ENCODE data around the gene FHIT. TPM values are rescaled to one million over a fixed set of nuclear protein-coding genes. Genes with fewer than 3 reads are reported as not detected.

The FHIT gene
- total and polyA plus RNA-seq, 2 experiments from 2014 or later, result 0.22 to 0.90 TPM

- Histone ChIP-seq H2AFZ (no peak overlapping the region), H3F3A (ENCODE audit: insufficient read depth) (no peaks in the 10 kb centered on the region), H3K27ac (no peak overlapping the region), H3K9me2 (ENCODE audit: insufficient read depth) (peaks cover 3% of the 10 kb centered on the region; the same call in 1 of the 2 replicates), H3K79me2 (ENCODE audit: insufficient read depth) (no peaks in the 10 kb centered on the region), H3K27me3 (replicated peaks; ENCODE audit: insufficient read depth) (no peaks in the 10 kb centered on the region), H3K36me3 (ENCODE audit: low read depth) (no peaks in the 10 kb centered on the region), H3K4me2 (ENCODE audit: unreplicated experiment) (no peak overlapping the region), H3K9ac (no peak overlapping the region), H3K4me1 (ENCODE audit: insufficient read depth) (no peaks in the 10 kb centered on the region), H3K4me3 (no peak overlapping the region), H4K20me1 (ENCODE audit: insufficient read depth) (no peaks in the 10 kb centered on the region), H3K9me3 (ENCODE audit: low read depth) (no peaks in the 10 kb centered on the region)
- no peak for DNase-seq
- in situ Hi-C loops (cut with MboI), result no loop called here
- WGBS, 2 experiments (ENCODE audit: low coverage in 1 of 2, low lambda C conversion rate in 2 of 2, missing lambda C conversion rate in 2 of 2), result 43 to 45% methylated on average over 4 of the region's 4 CpGs
- TF ChIP-seq EZH2 (IDR thresholded peaks at IDR 0.05; ENCODE audit: insufficient read depth, poor library complexity, severe bottlenecking), result no peak
- no peak for TF ChIP-seq EZH2phosphoT487 (IDR thresholded peaks at IDR 0.05; ENCODE audit: insufficient read depth, low read depth)
Measured at GRCh38 chr3:61092870-61093269, 158.4 kb downstream of the FHIT start.

GRCh38 chr3:61090389-61091169 lies 160.7 kb downstream of the FHIT start:
- Histone ChIP-seq H3K9me2 (ENCODE audit: insufficient read depth) (peaks cover 3% of the 10 kb centered on the region; the same call in 1 of the 2 replicates), H3K4me1 (ENCODE audit: insufficient read depth) (no peaks in the 10 kb centered on the region), H3K4me3 (no peak overlapping the region), H2AFZ (no peak overlapping the region), H3K27me3 (replicated peaks; ENCODE audit: insufficient read depth) (no peaks in the 10 kb centered on the region), H3K4me2 (ENCODE audit: unreplicated experiment) (no peak overlapping the region), H3K79me2 (ENCODE audit: insufficient read depth) (no peaks in the 10 kb centered on the region), H3K36me3 (ENCODE audit: low read depth) (no peaks in the 10 kb centered on the region), H3K9ac (no peak overlapping the region), H3K9me3 (ENCODE audit: low read depth) (no peaks in the 10 kb centered on the region), H4K20me1 (ENCODE audit: insufficient read depth) (no peaks in the 10 kb centered on the region), H3K27ac (no peak overlapping the region), H3F3A (ENCODE audit: insufficient read depth) (no peaks in the 10 kb centered on the region)
- TF ChIP-seq EZH2 (IDR thresholded peaks at IDR 0.05; ENCODE audit: insufficient read depth, poor library complexity, severe bottlenecking) (no peak), EZH2phosphoT487 (IDR thresholded peaks at IDR 0.05; ENCODE audit: insufficient read depth, low read depth) (no peak)
- no peak for DNase-seq
- in situ Hi-C loops (cut with MboI), result no loop called here
- 22 to 23% methylated on average over 6 of the region's 6 CpGs for WGBS, 2 experiments (ENCODE audit: low coverage in 1 of 2, low lambda C conversion rate in 2 of 2, missing lambda C conversion rate in 2 of 2)

- H3K4me2 ChIP-seq (ENCODE audit: unreplicated experiment), result no peak overlapping the region
- H3K4me3 ChIP-seq, result no peak overlapping the region
- no peak overlapping the region for H3K9ac ChIP-seq
- no peaks in the 10 kb centered on the region for H3K36me3 ChIP-seq (ENCODE audit: low read depth)
- DNase-seq, result no peak
- no peak overlapping the region for H2AFZ ChIP-seq
- no peaks in the 10 kb centered on the region for H3F3A ChIP-seq (ENCODE audit: insufficient read depth)
- no peaks in the 10 kb centered on the region for H3K9me3 ChIP-seq (ENCODE audit: low read depth)
- H4K20me1 ChIP-seq (ENCODE audit: insufficient read depth), result no peaks in the 10 kb centered on the region
- H3K27ac ChIP-seq, result no peak overlapping the region
- TF ChIP-seq EZH2 (IDR thresholded peaks at IDR 0.05; ENCODE audit: insufficient read depth, poor library complexity, severe bottlenecking) (no peak), EZH2phosphoT487 (IDR thresholded peaks at IDR 0.05; ENCODE audit: insufficient read depth, low read depth) (no peak)
- H3K79me2 ChIP-seq (ENCODE audit: insufficient read depth), result no peaks in the 10 kb centered on the region
- in situ Hi-C loops (cut with MboI), result no loop called here
- H3K27me3 ChIP-seq (replicated peaks; ENCODE audit: insufficient read depth), result no peaks in the 10 kb centered on the region
- H3K9me2 ChIP-seq (ENCODE audit: insufficient read depth), result peaks cover 3% of the 10 kb centered on the region; the same call in 1 of the 2 replicates
- 34 to 37% methylated on average over 2 of the region's 2 CpGs for WGBS, 2 experiments (ENCODE audit: low coverage in 1 of 2, low lambda C conversion rate in 2 of 2, missing lambda C conversion rate in 2 of 2)
- no peaks in the 10 kb centered on the region for H3K4me1 ChIP-seq (ENCODE audit: insufficient read depth)
Measured at GRCh38 chr3:61087465-61087864, 163.8 kb downstream of the FHIT start.

- no peak overlapping the region for H3K9ac ChIP-seq
- no peaks in the 10 kb centered on the region for H4K20me1 ChIP-seq (ENCODE audit: insufficient read depth)
- H3K9me3 ChIP-seq (ENCODE audit: low read depth), result no peaks in the 10 kb centered on the region
- no peak overlapping the region for H2AFZ ChIP-seq
- H3K36me3 ChIP-seq (ENCODE audit: low read depth), result no peaks in the 10 kb centered on the region
- TF ChIP-seq EZH2 (IDR thresholded peaks at IDR 0.05; ENCODE audit: insufficient read depth, poor library complexity, severe bottlenecking) (no peak), EZH2phosphoT487 (IDR thresholded peaks at IDR 0.05; ENCODE audit: insufficient read depth, low read depth) (no peak)
- 31 to 36% methylated on average over 3 of the region's 3 CpGs for WGBS, 2 experiments (ENCODE audit: low coverage in 1 of 2, low lambda C conversion rate in 2 of 2, missing lambda C conversion rate in 2 of 2)
- H3K27me3 ChIP-seq (replicated peaks; ENCODE audit: insufficient read depth), result no peaks in the 10 kb centered on the region
- H3K4me2 ChIP-seq (ENCODE audit: unreplicated experiment), result no peak overlapping the region
- in situ Hi-C loops (cut with MboI), result no loop called here
- H3K79me2 ChIP-seq (ENCODE audit: insufficient read depth), result no peaks in the 10 kb centered on the region
- DNase-seq, result no peak
- no peak overlapping the region for H3K4me3 ChIP-seq
- H3K4me1 ChIP-seq (ENCODE audit: insufficient read depth), result no peaks in the 10 kb centered on the region
- H3K9me2 ChIP-seq (ENCODE audit: insufficient read depth), result no peaks in the 10 kb centered on the region
- H3K27ac ChIP-seq, result no peak overlapping the region
- no peaks in the 10 kb centered on the region for H3F3A ChIP-seq (ENCODE audit: insufficient read depth)
Measured at GRCh38 chr3:61081554-61081953, 169.7 kb downstream of the FHIT start.

Data from GM23248 (cell line).